OCI-LY1 (cell line): Measurements from ENCODE around the gene CDC25C.

Experiments
- H2AFZ ChIP-seq: fragments of 200-600 bp; sonication (generic), shearing (Covaris generic); 2 replicates; pipeline ENCODE4 v1.6.0; 2014; ENCODE audit warnings: antibody characterized with exemption, mild to moderate bottlenecking, low read length
- H3F3A ChIP-seq: fragments of 200-600 bp; sonication (generic), shearing (Covaris generic); 2 replicates; pipeline ENCODE4 v1.6.0; 2014; ENCODE audit warnings: mild to moderate bottlenecking, antibody characterized with exemption, low read length, moderate library complexity; ENCODE audit not compliant: insufficient read depth
- H3K27ac ChIP-seq: fragments of 200-600 bp; sonication (generic); 2 replicates; pipeline ENCODE4 v1.5.1; 2014; ENCODE audit warnings: low read length, mixed run types, mild to moderate bottlenecking, low read depth; ENCODE audit not compliant: poor library complexity, severe bottlenecking
- H3K27me3 ChIP-seq: fragments of 200-600 bp; sonication (generic); 2 replicates; pipeline ENCODE4 v1.6.0; 2014; ENCODE audit warnings: antibody characterized with exemption, mild to moderate bottlenecking, low read length, moderate library complexity; ENCODE audit not compliant: insufficient read depth
- H3K36me3 ChIP-seq: fragments of 200-600 bp; sonication (generic); 2 replicates; pipeline ENCODE4 v1.6.1; 2014; ENCODE audit warnings: mild to moderate bottlenecking, antibody characterized with exemption, low read length, moderate library complexity, mixed read lengths; ENCODE audit not compliant: insufficient read depth
- H3K4me1 ChIP-seq: fragments of 200-600 bp; sonication (generic); 2 replicates; pipeline ENCODE4 v1.5.1; 2014; ENCODE audit warnings: mild to moderate bottlenecking, low read length, moderate library complexity; ENCODE audit not compliant: insufficient read depth, severe bottlenecking
- H3K4me2 ChIP-seq: fragments of 200-600 bp; sonication (generic), shearing (Covaris generic); 2 replicates; pipeline ENCODE4 v1.6.1; 2014; ENCODE audit warnings: low read length
- H3K4me3 ChIP-seq: fragments of 200-600 bp; sonication (generic); 2 replicates; pipeline ENCODE4 v1.5.1; 2014; ENCODE audit warnings: low read length, low read depth, mild to moderate bottlenecking, mixed read lengths; ENCODE audit not compliant: poor library complexity, severe bottlenecking
- H3K79me2 ChIP-seq: fragments of 200-600 bp; shearing (Covaris generic); 2 replicates; pipeline ENCODE4 v1.6.1; 2016; ENCODE audit warnings: mixed run types, low read length, mixed read lengths; ENCODE audit not compliant: insufficient read depth
- H3K9ac ChIP-seq: fragments of 200-600 bp; sonication (generic), shearing (Covaris generic); 2 replicates; pipeline ENCODE4 v1.6.1; 2014; ENCODE audit warnings: mild to moderate bottlenecking, low read length, mixed read lengths
- H3K9me2 ChIP-seq: fragments of 200-600 bp; sonication (generic), shearing (Covaris generic); 2 replicates; pipeline ENCODE4 v1.6.1; 2014; ENCODE audit warnings: low read depth, mild to moderate bottlenecking, low read length, mixed read lengths
- H3K9me3 ChIP-seq: fragments of 200-600 bp; shearing (Covaris generic); 2 replicates; pipeline ENCODE4 v1.6.1; 2014; ENCODE audit warnings: low read length, mixed read lengths
- H4K20me1 ChIP-seq: fragments of 200-600 bp; sonication (generic), shearing (Covaris generic); 2 replicates; pipeline ENCODE4 v1.6.0; 2016; ENCODE audit warnings: mild to moderate bottlenecking, low read length; ENCODE audit not compliant: insufficient read depth
- CTCF ChIP-seq: fragments of 200-600 bp; sonication (generic), shearing (Covaris generic); IDR thresholded peaks from 2 replicates; pipeline ENCODE4 v1.5.1; 2017; ENCODE audit warnings: mild to moderate bottlenecking, antibody characterized with exemption, low read length, moderate library complexity, mixed read lengths
- EZH2 ChIP-seq: fragments of 200-600 bp; sonication (generic), shearing (Covaris generic); IDR thresholded peaks from 2 replicates; pipeline ENCODE4 v1.8.0; 2017; ENCODE audit warnings: borderline replicate concordance, mixed run types, mild to moderate bottlenecking, antibody characterized with exemption, low read length, moderate library complexity, mixed read lengths

The CDC25C gene

GRCh38 chr5:138360941-138361452 lies 29.4 kb upstream of the CDC25C start:
- TF ChIP-seq CTCF (no peak), EZH2 (no peak)
- H4K20me1 ChIP-seq: no peaks in the 10 kb centered on the region

DNA sequence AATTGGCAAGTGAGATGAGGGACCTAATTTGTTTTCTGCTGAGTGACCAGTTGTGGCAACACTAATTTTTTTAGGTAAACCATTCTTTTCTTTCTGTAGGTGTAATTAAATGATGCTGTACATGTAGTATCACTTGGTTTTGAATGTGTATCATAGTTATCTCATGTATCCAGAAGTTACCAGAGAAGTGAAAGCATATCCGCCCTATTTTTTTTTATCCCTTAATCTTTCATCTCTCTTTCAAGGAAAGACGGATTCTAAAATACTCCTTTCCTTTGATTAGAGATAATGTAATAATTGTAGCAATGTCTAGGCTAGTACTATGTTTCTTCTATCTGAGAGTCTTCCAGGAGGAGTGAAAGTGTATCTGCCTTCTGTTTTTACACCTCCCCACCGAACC lies 28.0 kb upstream of the CDC25C start:
- Histone ChIP-seq H3K27ac (no peak overlapping the region), H3K9me3 (no peaks in the 10 kb centered on the region), H3K4me3 (no peak overlapping the region), H3K27me3 (no peaks in the 10 kb centered on the region), H3F3A (no peaks in the 10 kb centered on the region; the same call in 1 of the 2 replicates), H3K9ac (no peak overlapping the region), H2AFZ (no peak overlapping the region), H4K20me1 (no peaks in the 10 kb centered on the region), H3K9me2 (no peaks in the 10 kb centered on the region), H3K36me3 (no peaks in the 10 kb centered on the region), H3K79me2 (peaks cover 94% of the 10 kb centered on the region), H3K4me1 (peaks cover 37% of the 10 kb centered on the region), H3K4me2 (peak overlapping the region; percentile 11; the same call in 1 of the 2 replicates)
- TF ChIP-seq EZH2 (no peak), CTCF (no peak)

More at GRCh38 chr5:138360941-138361452, 29.4 kb upstream of the CDC25C start:
- Histone ChIP-seq H3K4me3 (no peak overlapping the region), H3K79me2 (peaks cover 94% of the 10 kb centered on the region), H3K27me3 (no peaks in the 10 kb centered on the region), H3F3A (no peaks in the 10 kb centered on the region; the same call in 1 of the 2 replicates), H3K9ac (no peak overlapping the region), H3K4me2 (no peak overlapping the region), H3K27ac (peak overlapping the region; percentile 7), H3K9me3 (no peaks in the 10 kb centered on the region), H3K9me2 (no peaks in the 10 kb centered on the region), H3K4me1 (peaks cover 23% of the 10 kb centered on the region), H3K36me3 (no peaks in the 10 kb centered on the region), H2AFZ (no peak overlapping the region)

- TF ChIP-seq EZH2 (no peak), CTCF (peak; percentile 25; the same call in 1 of the 2 replicates)
- Histone ChIP-seq H3K9me2 (no peaks in the 10 kb centered on the region), H2AFZ (no peak overlapping the region), H3K4me1 (peaks cover 34% of the 10 kb centered on the region), H3K27me3 (no peaks in the 10 kb centered on the region), H3K4me2 (peak overlapping the region; percentile 95), H4K20me1 (no peaks in the 10 kb centered on the region), H3K4me3 (peak overlapping the region; percentile 98), H3K79me2 (peaks cover 67% of the 10 kb centered on the region), H3F3A (peaks cover 3% of the 10 kb centered on the region; the same call in 1 of the 2 replicates), H3K9me3 (no peaks in the 10 kb centered on the region), H3K9ac (peak overlapping the region; percentile 94; the same call in 1 of the 2 replicates), H3K27ac (peak overlapping the region; percentile 93), H3K36me3 (peaks cover 11% of the 10 kb centered on the region)
Observed at GRCh38 chr5:138354926-138355378, 23.3 kb upstream of the CDC25C start.
